ENCODE results near the gene FCGBP.
"Not testable (repeated sequence)": the region's sequence is repeated elsewhere in the genome, so short reads cannot be mapped to it uniquely, and the experiment has no call there.

FCGBP gene

GRCh38 chr19:39890755-39891551 is 43.5 kb downstream of the FCGBP start:
- no peak overlapping the region for H3K4me3 ChIP-seq (ENCODE audit: low read length)
- no peak for TF ChIP-seq ZNF274 (IDR thresholded peaks at IDR 0.05; ENCODE audit: low read depth, low read length)

DNA sequence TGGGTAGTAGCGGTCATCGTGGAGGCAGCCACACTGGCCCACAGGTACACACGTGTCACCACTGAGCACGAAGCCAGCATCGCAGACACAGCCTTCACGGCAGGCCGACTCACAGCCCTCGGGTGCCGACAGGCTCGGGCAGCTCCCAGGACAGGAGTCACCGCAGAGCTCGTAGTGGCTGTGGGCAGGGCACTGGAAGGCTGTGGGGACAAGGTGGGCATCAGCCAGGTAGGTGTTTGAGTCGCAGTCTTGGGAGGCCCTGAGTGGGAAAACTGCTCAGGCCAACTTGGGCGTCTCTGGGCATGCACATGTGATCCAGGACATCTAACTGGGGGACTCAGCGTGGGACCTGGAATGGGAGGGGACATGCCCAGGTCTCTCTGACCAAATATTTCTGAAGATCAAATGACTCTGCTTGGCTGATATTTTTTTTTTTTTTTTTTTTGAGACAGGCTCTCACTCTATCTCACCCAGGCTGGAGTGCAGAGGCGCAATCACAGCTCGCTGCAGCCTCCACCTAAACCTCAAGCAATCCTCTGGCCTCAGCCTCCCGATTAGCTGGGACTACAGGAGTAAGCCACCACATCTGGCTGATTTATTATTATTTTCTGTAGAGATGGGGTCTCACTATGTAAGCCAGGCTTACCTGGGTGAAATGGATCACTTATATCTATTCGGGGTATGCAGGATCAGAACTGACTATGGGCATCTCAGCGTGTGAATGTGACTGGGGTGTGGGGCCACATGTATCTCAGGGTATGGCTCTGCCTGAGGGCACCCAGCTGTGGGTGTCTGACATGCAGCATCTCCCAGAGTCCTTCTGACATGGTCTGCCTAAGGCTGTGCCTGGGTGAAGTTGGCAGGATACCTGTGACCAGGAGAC is 44.3 kb downstream of the FCGBP start:
- not testable (repeated sequence) for H3K4me3 ChIP-seq (ENCODE audit: low read length)

DNA sequence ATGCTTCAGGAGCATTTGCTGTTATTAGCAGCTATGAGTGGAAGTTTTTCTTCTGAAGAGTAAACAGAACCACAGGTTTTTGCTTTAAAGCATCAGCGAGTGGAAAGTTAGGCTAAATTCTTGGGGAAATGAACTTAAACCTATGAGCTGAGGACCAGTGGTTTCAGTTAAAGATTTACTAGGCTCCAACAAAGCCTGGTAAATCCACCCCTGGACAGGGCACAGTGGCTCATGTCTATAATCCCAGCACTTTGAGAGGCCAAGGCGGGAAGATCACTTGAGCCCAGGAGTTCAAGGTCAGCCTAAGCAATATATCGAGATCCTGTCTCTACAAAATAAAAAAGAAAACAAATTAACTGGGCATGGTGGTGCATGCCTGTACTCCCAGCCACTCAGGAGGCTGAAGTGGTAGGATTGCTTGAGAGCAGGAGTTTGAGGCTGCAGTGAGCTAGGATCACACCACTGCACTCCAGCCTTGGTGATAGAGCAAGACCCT is 46.9 kb downstream of the FCGBP start:
- H3K4me3 ChIP-seq (ENCODE audit: low read length) = not testable (repeated sequence)

DNA sequence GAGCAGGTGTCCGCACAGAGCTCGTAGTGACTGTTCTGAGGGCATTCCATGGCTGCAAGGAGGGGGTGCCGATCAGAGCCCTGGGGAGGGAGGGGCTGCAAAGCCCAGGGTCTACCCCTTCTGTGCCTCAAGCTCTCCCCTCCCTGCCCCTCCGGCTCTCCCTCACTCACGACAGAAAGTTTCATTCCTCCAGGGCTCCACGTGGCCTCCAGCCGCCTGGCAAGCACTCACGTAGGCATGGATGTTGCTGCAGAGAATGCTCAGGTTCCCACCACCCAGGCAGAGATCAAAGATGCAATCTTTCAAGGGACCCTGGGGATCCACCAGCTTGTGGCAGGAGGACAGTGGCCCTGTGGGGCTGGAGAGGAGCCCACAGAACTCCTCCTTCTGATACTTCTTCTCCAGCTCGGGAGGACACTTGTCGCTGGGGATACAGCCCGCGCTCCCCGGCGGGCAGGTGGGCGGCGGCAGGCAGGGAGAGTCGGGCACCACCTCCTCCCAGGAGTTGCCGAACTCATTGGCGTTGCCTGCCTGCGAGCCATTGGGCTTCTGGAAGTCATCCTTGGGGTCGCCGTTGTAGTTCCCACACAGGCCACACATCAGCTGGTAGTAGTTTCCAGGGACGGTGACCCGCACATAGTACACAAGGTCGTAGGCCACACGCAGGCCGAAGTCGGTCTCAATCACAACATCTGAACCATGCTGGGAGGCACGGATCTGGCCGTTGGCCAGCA is 48.4 kb downstream of the FCGBP start:
- not testable (repeated sequence) for H3K4me3 ChIP-seq (ENCODE audit: low read length)

- H3K4me3 ChIP-seq (ENCODE audit: low read length) = not testable (repeated sequence)
These were observed 49.7 kb downstream of the FCGBP start for GRCh38 chr19:39884721-39885120.
